G401 (cell line): ENCODE data around the gene ADH1A. TPM values are rescaled to one million over a fixed set of nuclear protein-coding genes. Genes with fewer than 3 reads are reported as not detected.
"Not testable (repeated sequence)": the region's sequence is repeated elsewhere in the genome, so short reads cannot be mapped to it uniquely, and the experiment has no call there.

Experiments used
- DNase-seq: peaks from one replicate; pipeline ENCODE4 v3.0.0-alpha.2; 2015; ENCODE audit warnings: low spot score
- in situ Hi-C: cut with HindIII; loops from 2 replicates; pipeline ENCODE4 v1.10.0; 2016; ENCODE audit warnings: low sequenced_read_pairs, mixed read lengths
- total RNA-seq: library from RNA; depleted of rRNA; stranded (reverse); fragments of >200 nt; shearing (Covaris generic); gene quantifications from 2 replicates; pipeline ENCODE4 v1.2.3, GENCODE V29; 2014; rRNA removed

Gene ADH1A
- total RNA-seq, 1 experiment from 2014 or later: not detected

DNA sequence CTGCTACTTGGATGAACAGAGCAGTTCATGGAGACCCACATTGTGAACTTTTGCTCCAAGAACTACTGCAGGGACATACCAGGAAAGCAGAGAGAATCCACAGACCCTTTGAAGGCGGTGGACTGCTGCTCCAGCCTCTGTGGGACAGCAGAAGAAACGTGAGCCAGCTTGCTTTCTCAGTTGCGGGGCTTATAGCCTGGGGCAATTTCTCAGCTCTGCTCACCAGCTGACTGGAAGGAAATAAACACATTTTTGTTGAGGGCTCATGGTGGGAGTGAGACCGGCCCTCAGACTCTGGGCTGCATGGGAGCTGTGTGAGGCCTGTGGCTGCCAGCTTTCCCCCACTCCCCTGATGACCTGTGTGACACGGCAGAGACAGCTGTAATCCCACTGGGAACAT lies 2.6 kb upstream of the ADH1A start:
- DNase-seq: no peak
- in situ Hi-C loops: loop anchor here (10.0 kb wide), 1 partner anchor 91 kb away; no protein-coding TSS in a partner anchor

GRCh38 chr4:99285387-99285786 lies 5.4 kb downstream of the ADH1A start:
- in situ Hi-C loops: no loop called here
- no peak for DNase-seq

DNA sequence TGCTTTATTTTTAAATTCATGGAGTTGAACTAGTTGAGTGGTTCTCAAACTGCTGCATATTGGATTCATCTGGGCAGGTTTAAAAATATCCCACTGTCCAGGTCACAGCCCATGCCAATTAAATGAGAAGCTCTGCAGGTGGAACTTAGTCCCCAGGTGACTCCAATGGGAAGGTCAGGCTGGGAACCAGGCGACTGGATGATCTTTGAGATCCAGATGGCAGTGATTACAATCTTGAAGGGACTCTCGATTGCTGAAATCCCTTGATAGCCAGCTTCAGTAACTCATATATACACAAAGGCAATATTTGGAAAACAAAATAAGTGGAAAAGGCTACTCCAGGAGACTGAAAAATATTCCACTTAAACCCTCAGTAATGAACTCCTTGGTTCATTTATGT lies 8.1 kb downstream of the ADH1A start:
- no peak for DNase-seq
- in situ Hi-C loops: no loop called here

- in situ Hi-C loops: no loop called here
Observed at GRCh38 chr4:99281261-99281660, 9.5 kb downstream of the ADH1A start.

DNA sequence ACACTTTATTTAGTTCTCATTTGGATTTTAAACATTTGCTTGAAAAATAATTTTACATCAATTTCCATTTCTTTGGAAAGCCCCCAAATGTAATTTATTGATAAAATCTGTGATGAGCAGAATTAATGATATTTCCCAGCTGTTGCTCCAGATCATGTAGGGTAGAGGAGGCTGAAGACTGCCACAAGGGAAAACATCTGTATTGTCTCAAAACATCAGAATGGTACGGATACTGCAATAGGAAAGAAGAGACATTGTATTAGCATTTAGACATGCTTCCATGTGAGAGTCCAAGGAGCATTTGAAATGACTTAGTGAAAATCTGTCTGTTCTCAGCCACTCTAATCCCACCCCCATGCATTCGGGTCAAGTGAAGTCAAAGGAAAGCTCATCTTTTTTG lies 14.4 kb downstream of the ADH1A start:
- no peak for DNase-seq
- in situ Hi-C loops: no loop called here

More at GRCh38 chr4:99281261-99281660, 9.5 kb downstream of the ADH1A start:
- DNase-seq: no peak

- no peak for DNase-seq
- in situ Hi-C loops: no loop called here
Observed at GRCh38 chr4:99275885-99276284, 14.9 kb downstream of the ADH1A start.

DNA sequence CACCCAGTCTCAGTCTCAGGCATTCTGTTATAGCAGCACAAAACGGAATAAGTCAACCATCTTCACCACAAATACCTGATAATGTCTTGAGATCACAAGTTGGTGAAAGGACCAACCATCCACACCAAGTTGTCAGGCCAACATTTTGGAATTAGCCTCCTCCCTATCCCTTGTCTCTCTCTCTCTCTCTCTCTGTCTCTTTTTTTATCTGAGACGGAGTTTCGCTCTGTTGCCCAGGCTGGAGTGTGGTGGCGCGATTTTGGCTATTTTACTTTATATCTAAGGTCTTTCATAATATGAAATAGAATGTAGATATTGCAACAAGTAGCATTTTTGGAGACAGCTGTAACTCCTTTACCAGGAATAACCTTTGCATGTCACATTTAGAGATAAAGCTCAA lies 15.7 kb downstream of the ADH1A start:
- in situ Hi-C loops: no loop called here
- DNase-seq: no peak

- in situ Hi-C loops: no loop called here
- DNase-seq: no peak
Observed at GRCh38 chr4:99273704-99274103, 17.1 kb downstream of the ADH1A start.

DNA sequence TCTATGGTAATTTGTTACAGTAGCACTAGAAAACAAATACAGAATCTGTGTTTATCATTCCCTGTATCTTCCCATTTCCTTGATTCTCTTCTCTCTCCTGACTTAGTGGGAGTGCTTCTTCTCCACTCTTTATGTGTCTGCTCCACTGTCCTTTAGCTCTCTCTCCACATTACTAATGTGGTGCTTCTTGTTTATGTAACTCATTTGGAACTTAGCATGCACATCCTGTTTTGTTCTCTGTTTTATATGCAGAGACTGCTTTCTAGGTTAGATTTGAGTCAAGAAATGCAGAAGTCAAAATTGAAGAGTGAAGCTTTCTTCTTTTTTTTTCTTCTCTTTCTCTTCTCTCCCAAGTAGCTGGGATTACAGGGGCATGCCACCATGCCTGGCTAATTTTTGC lies 25.9 kb downstream of the ADH1A start:
- no peak for DNase-seq
- in situ Hi-C loops: no loop called here

- no peak for DNase-seq
- in situ Hi-C loops: no loop called here
Observed at GRCh38 chr4:99252746-99253145, 38.0 kb downstream of the ADH1A start.

- in situ Hi-C loops: no loop called here
Observed at GRCh38 chr4:99248714-99249113, 42.1 kb downstream of the ADH1A start.

GRCh38 chr4:99235955-99236354 lies 54.8 kb downstream of the ADH1A start:
- no peak for DNase-seq
- in situ Hi-C loops: no loop called here

More at GRCh38 chr4:99248714-99249113, 42.1 kb downstream of the ADH1A start:
- DNase-seq: no peak

DNA sequence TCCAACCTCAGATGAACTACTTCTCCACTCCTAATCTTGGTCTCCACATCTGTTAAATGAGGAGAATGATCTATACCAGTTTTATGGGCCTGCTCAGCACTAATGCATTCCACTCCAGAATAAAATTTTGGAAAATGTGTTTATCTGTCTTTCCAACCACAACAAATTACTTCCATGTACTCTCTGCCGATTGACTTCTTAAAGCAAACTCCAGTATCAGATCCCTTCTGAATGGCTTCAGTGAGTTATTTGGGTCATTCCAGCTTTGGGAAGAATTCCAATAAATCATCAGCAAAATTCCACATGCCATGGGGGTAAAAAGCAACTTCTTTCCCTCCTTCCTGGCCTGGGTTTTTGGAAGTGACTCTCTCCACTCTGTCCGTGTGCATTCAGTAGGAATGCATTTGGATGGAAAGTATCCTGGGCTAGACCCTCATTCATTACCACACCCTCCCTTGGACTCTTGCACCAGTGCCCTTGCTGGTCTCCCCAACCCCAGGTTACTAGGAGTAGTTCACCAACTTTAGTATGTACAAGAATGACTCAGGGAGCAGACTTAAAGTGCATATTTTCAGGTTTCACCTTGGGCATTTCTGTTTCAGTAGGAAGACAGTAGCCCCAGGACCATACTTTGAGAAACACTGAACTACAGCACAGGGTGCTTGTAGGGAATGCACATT lies 56.3 kb downstream of the ADH1A start:
- DNase-seq: no peak
- in situ Hi-C loops: no loop called here

DNA sequence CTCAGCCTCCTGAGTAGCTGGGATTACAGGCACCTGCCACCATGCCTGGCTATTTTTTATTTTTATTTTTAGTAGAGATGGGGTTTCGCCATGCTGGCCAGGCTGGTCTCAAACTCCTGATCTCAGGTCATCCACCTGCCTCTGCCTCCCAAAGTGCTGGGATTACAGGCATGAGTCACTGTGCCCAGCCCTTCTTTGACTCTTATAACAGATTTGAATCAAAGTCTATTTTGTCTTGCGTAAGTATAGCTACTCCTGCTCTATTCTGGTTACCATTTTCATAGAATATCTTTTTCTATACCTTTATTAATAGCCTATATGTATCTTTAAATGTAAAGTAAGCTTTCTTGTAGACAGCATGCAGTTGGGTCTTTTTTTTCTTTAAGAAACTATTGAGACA lies 57.4 kb downstream of the ADH1A start:
- in situ Hi-C loops, DNase-seq: not testable (repeated sequence)

- in situ Hi-C loops, DNase-seq: not testable (repeated sequence)
Observed at GRCh38 chr4:99228706-99229105, 62.1 kb downstream of the ADH1A start.

GRCh38 chr4:99227646-99228045 lies 63.1 kb downstream of the ADH1A start:
- DNase-seq, in situ Hi-C loops: not testable (repeated sequence)

Other genes with a start within 250 kb of the ADH1A start
- gene ADH5, start 202.2 kb downstream of the ADH1A start, total RNA-seq: 160 and 267 TPM in 2 replicates
- not detected in 2 replicates for gene ADH4, start 146.7 kb downstream of the ADH1A start, total RNA-seq
- gene ADH6, start 71.7 kb downstream of the ADH1A start, total RNA-seq: not detected in 2 replicates
- gene ADH1B, start 30.4 kb upstream of the ADH1A start, total RNA-seq: not detected in 2 replicates
- gene ADH1C, start 61.8 kb upstream of the ADH1A start, total RNA-seq: not detected in 2 replicates
- not detected in 2 replicates for gene ADH7, start 144.4 kb upstream of the ADH1A start, total RNA-seq
- gene C4orf17, start 220.0 kb upstream of the ADH1A start, total RNA-seq: not detected in 2 replicates